Brain microvascular endothelial cell (primary cell): ENCODE data around the gene STPG2.

Experiments
- DNase-seq: peaks from one replicate; pipeline ENCODE4 v3.0.0-alpha.2; 2020
- H3K27ac ChIP-seq: fragments of 250-450 bp; sonication (Bioruptor Pico); 2 replicates; pipeline ENCODE4 v1.5.1; 2020; ENCODE audit warnings: mild to moderate bottlenecking, moderate library complexity
- H3K27me3 ChIP-seq: fragments of 250-450 bp; sonication (Bioruptor Pico); replicated peaks from 2 replicates; pipeline ENCODE4 v1.5.1; 2020; ENCODE audit warnings: mild to moderate bottlenecking
- H3K36me3 ChIP-seq: fragments of 250-450 bp; sonication (Bioruptor Pico); replicated peaks from 2 replicates; pipeline ENCODE4 v1.5.1; 2020; ENCODE audit warnings: mild to moderate bottlenecking
- H3K4me3 ChIP-seq: 2 replicates; pipeline ENCODE4 v1.5.1; 2011; ENCODE audit warnings: low read depth, mild to moderate bottlenecking, control low read depth, low read length, moderate library complexity
- CTCF ChIP-seq: IDR thresholded peaks from 2 replicates; pipeline ENCODE4 v1.5.1; 2011; ENCODE audit warnings: low read depth, mild to moderate bottlenecking, moderate library complexity, low read length, control low read depth, inconsistent platforms; ENCODE audit errors: missing control alignments
- in situ Hi-C: cut with HindIII; loops from 2 replicates; pipeline ENCODE4 v1.10.0; 2017; ENCODE audit warnings: low sequenced_read_pairs, low pct_ligation_motif_present

STPG2 gene

GRCh38 chr4:97879942-97880341 lies 263.3 kb downstream of the STPG2 start:
- no peak overlapping the region for H3K4me3 ChIP-seq
- no peak for DNase-seq
- H3K27ac ChIP-seq = no peak overlapping the region
- TF ChIP-seq CTCF = no peak
- no peaks in the 10 kb centered on the region for H3K36me3 ChIP-seq
- in situ Hi-C loops = no loop called here
- no peaks in the 10 kb centered on the region for H3K27me3 ChIP-seq

GRCh38 chr4:97868097-97868496 lies 275.2 kb downstream of the STPG2 start:
- Histone ChIP-seq H3K27me3 (no peaks in the 10 kb centered on the region), H3K4me3 (no peak overlapping the region), H3K27ac (no peak overlapping the region), H3K36me3 (no peaks in the 10 kb centered on the region)
- no peak for DNase-seq
- in situ Hi-C loops = no loop called here
- TF ChIP-seq CTCF = no peak

- in situ Hi-C loops = no loop called here
- no peaks in the 10 kb centered on the region for H3K27me3 ChIP-seq
- DNase-seq = no peak
- TF ChIP-seq CTCF = no peak
- no peak overlapping the region for H3K4me3 ChIP-seq
- no peaks in the 10 kb centered on the region for H3K36me3 ChIP-seq
- no peak overlapping the region for H3K27ac ChIP-seq
Measured at GRCh38 chr4:97867557-97868091, 275.7 kb downstream of the STPG2 start.

- in situ Hi-C loops = no loop called here
- no peak for TF ChIP-seq CTCF
- no peak overlapping the region for H3K27ac ChIP-seq
- DNase-seq = no peak
- H3K4me3 ChIP-seq = no peak overlapping the region
- no peaks in the 10 kb centered on the region for H3K36me3 ChIP-seq
- no peaks in the 10 kb centered on the region for H3K27me3 ChIP-seq
Measured at GRCh38 chr4:97866821-97867556, 276.3 kb downstream of the STPG2 start.

- Histone ChIP-seq H3K4me3 (no peak overlapping the region), H3K36me3 (no peaks in the 10 kb centered on the region), H3K27ac (no peak overlapping the region), H3K27me3 (no peaks in the 10 kb centered on the region)
- DNase-seq = no peak
- no peak for TF ChIP-seq CTCF
- in situ Hi-C loops = no loop called here
Measured at GRCh38 chr4:97851115-97851514, 292.2 kb downstream of the STPG2 start.

GRCh38 chr4:97845758-97846157 lies 297.5 kb downstream of the STPG2 start:
- no peaks in the 10 kb centered on the region for H3K27me3 ChIP-seq
- H3K27ac ChIP-seq = no peak overlapping the region
- H3K36me3 ChIP-seq = no peaks in the 10 kb centered on the region
- TF ChIP-seq CTCF = no peak
- in situ Hi-C loops = no loop called here
- no peak for DNase-seq
- H3K4me3 ChIP-seq = no peak overlapping the region
